SK-MEL-5 (cell line): ENCODE measurements around the gene ZFYVE27. TPM values are rescaled to one million over a fixed set of nuclear protein-coding genes. Genes with fewer than 3 reads are reported as not detected.

Experiments used
- DNase-seq: peaks from one replicate; pipeline ENCODE4 v3.0.0-alpha.2; 2016; ENCODE audit warnings: low read depth, low spot score
- in situ Hi-C: cut with HindIII; loops from 2 replicates; pipeline ENCODE4 v1.10.0; 2016; ENCODE audit warnings: low sequenced_read_pairs, high pct_unique_total_duplicates, low pct_unique_long_range_greater_than_20kb
- total RNA-seq: library from RNA; depleted of rRNA; stranded (reverse); fragments of >200 nt; shearing (Covaris generic); gene quantifications from 2 replicates; pipeline ENCODE4 v1.2.3, GENCODE V29; 2014; rRNA removed

ZFYVE27 gene
- total RNA-seq, 1 experiment from 2014 or later: 27.5 TPM

DNA sequence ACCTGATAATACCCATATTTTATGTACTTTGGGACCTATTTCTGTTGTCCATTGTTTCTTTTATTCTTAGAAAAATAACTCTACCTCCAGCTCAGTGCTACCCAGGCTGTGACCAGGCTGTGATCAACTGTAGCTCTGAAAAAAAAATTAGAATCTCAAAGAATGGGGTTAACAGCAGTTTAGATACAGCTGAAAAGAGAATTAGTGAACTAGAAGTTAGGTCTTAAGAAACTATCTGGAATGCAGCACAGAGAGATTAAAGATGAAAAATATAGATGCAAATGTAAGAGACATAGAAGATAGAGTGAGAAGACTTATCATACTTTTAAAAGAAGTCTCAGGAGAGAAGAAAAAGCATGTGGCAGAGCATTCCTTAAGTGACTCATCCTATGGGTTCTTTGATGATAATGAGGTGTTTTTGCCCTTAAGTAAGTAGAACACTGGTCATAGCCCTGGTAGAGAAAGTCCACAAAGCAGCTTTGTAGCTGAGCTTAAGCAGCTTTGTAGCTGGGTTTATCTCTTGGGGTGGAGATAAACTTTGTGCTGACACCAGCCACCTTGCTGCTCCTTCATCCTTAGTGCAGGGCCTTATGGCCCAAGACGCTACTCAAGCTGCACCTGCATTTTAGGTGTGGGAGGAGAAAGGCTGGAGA lies 62.2 kb downstream of the ZFYVE27 start:
- in situ Hi-C loops: no loop called here
- no peak for DNase-seq

DNA sequence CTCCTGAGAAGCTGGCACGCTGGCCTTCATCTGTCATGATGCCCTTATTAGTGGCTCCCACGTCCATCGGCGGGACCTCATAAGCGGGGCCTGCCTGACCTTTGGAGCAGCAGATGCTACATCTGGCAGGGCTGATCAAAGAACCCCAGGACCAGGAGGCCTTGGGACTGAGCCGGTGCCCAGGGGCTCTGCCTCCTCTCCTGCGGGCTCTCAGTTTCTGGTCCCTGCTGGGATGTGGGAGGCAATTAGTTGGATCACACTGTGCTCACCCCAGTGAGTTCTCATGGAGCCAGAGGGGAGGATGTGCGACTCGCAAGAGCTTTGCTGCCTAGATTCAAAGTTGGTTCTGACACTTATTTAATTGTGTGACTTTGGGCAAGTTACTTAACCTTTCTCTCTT lies 63.5 kb downstream of the ZFYVE27 start:
- no peak for DNase-seq
- in situ Hi-C loops: no loop called here

DNA sequence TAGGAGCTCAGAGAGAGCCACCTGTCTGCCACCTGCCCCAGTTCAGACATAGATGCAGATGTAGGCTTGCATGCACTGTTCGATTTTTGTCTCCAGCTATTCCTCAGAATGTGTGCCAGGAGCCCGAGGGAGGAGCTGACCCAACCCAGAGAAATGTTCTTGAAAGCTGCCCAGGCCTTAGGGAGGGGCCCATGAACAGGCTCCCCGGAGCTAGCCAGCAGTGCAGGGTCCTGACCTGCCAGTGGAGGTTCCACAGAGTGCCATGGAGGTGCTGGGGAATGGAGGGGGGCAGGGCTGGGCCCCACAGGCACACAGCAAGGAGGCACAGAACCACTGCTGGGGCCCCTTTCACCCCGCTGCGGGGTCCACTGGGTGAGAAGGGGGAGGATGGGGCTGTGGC lies 64.5 kb downstream of the ZFYVE27 start:
- in situ Hi-C loops: no loop called here
- no peak for DNase-seq

DNA sequence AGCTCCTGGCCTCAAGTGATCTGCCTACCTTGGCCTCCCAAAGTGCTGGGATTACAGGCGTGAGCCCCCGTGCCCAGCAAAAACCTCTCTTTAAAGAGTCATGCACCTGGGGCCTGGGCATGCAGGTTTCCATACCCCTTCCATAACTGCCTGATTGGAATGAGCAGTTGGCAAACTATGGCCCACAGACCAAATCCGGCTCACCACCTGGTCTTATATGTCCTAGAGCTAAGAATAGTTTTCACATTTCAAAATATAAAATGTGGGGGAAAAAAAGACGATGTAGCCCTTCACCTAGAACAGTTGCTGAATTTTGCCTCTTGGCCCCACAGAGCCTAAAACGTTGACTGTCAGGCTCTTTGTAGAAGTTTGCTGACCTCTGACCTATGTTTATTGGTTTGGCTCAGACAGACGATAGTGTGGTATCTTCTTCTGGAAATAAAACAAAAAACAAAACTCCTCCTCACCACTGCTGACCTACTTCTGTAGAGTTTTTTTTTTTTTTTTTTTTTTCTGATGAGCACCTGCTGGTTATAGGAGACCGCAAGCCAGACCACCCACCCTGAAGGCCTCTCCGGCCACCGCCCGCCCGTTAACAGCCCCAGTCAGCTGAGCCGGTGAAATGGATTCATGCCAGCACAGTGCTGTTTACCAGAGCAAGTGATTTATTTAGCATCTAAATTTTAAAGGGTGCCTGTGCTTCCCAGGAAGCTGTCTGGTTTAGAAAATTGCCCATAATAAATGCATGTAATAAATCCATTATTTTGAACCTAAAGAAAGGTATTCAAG lies 68.4 kb downstream of the ZFYVE27 start:
- in situ Hi-C loops: no loop called here
- no peak for DNase-seq

DNA sequence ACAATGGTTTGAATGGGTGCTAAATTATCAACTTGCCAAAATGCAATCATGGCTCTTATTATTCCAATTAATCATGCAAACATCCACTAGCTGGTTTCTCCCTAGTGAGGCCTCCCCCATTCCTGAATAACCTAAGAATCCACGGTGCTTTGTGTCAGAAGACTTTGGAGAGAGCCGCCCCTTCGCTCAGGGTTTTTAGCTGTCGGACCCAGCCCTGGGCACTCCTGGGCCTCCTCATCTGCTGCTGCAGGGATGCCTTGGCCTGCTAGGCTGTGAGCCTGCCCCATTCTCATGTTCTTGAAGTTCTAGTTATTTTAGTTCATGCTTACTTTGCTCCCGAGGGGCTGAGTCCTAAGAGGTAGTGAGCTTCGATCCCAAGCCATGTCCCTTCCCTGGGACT lies 69.0 kb downstream of the ZFYVE27 start:
- no peak for DNase-seq
- in situ Hi-C loops: no loop called here

DNA sequence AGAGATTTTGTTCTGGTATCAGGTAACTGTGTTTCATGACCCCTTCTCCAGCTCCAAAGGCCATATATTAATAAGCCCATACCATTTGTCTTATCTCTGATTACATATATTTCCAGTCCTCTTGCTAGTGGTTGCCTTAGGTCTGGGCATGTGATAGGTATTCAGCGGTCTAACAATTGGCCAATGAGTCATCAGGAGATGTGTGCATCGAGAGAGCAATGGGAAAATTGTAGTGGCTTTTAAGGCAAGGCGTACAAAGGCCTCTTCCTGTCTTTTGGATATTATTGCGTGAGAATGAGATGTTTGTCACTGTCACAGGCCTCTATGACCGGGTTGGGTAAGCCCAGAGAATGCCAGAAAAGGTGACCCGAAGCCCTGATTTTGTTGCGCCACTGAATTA lies 73.5 kb downstream of the ZFYVE27 start:
- in situ Hi-C loops: no loop called here
- DNase-seq: peak; percentile 72

Other genes with a start within 250 kb of the ZFYVE27 start
- 80.1 and 85.8 TPM in 2 replicates for gene MMS19, start 238.7 kb upstream of the ZFYVE27 start, total RNA-seq
- 12.7 and 13.8 TPM in 2 replicates for gene UBTD1, start 238.2 kb upstream of the ZFYVE27 start, total RNA-seq
- gene ANKRD2, start 164.3 kb upstream of the ZFYVE27 start, total RNA-seq: not detected in 2 replicates
- 2.1 and 3.9 TPM in 2 replicates for gene HOGA1, start 152.7 kb upstream of the ZFYVE27 start, total RNA-seq
- gene C10orf62, start 147.4 kb upstream of the ZFYVE27 start, total RNA-seq: not detected in 2 replicates
- gene MORN4, start 103.6 kb upstream of the ZFYVE27 start, total RNA-seq: 3.5 and 4.4 TPM in 2 replicates
- gene PI4K2A, start 96.5 kb upstream of the ZFYVE27 start, total RNA-seq: 15.0 and 15.3 TPM in 2 replicates
- 126 and 133 TPM in 2 replicates for gene AVPI1, start 49.9 kb upstream of the ZFYVE27 start, total RNA-seq
- 27.4 and 28.4 TPM in 2 replicates for gene MARVELD1, start 23.4 kb upstream of the ZFYVE27 start, total RNA-seq
- gene SFRP5, start 34.9 kb downstream of the ZFYVE27 start, total RNA-seq: 0.08 and 0.21 TPM in 2 replicates
- gene GOLGA7B, start 112.7 kb downstream of the ZFYVE27 start, total RNA-seq: 14.9 and 15.8 TPM in 2 replicates